ENCODE measurements around the gene LAYN.

Gene LAYN, protein sequence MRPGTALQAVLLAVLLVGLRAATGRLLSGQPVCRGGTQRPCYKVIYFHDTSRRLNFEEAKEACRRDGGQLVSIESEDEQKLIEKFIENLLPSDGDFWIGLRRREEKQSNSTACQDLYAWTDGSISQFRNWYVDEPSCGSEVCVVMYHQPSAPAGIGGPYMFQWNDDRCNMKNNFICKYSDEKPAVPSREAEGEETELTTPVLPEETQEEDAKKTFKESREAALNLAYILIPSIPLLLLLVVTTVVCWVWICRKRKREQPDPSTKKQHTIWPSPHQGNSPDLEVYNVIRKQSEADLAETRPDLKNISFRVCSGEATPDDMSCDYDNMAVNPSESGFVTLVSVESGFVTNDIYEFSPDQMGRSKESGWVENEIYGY

GRCh38 chr11:111540114-111540936 lies at the start of gene LAYN:
Gene LAYN (plus strand): TSS chr11:111540720. CDS start chr11:111540844, 124 bp downstream.
- no peak for TF ChIP-seq CTCF (IDR thresholded peaks at IDR 0.05; ENCODE audit: low read depth, low read length, missing control alignments)
- in situ Hi-C loops (cut with HindIII; ENCODE audit: low pct_ligation_motif_present, low sequenced_read_pairs) = no loop called here
- no peaks in the 10 kb centered on the region for H3K36me3 ChIP-seq (replicated peaks)
- H3K27me3 ChIP-seq (replicated peaks) = no peaks in the 10 kb centered on the region
- DNase-seq = peak; percentile 12
- peak within 1 kb of the TSS; percentile 5 for H3K27ac ChIP-seq
- H3K4me3 ChIP-seq (ENCODE audit: low read depth, low read length) = peak within 1 kb of the TSS; percentile 66

DNA sequence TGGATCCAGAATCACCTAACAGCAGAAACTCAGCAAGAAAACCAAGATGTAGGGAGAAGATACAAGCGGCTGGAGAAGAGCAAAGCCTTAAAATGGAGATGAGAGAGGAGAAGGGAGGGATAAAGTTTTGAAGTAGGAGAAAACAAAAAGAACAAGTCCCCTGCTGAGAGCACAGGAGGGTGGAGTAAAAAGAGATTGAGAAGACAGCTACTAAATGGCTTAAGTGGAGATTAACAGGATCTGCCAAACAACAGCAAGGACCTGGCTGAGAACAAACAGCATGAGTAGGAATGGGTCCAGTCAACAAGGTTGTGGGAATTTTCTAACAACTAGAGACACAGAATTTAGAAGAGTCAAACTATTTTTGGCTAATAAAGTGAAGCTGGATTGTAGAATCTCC lies 46.5 kb upstream of the LAYN start:
- DNase-seq = no peak
- H3K36me3 ChIP-seq (replicated peaks) = no peaks in the 10 kb centered on the region
- H3K27ac ChIP-seq = no peak overlapping the region
- no peak for TF ChIP-seq CTCF (IDR thresholded peaks at IDR 0.05; ENCODE audit: low read depth, low read length, missing control alignments)
- no peak overlapping the region for H3K4me3 ChIP-seq (ENCODE audit: low read depth, low read length)
- in situ Hi-C loops (cut with HindIII; ENCODE audit: low pct_ligation_motif_present, low sequenced_read_pairs) = no loop called here
- H3K27me3 ChIP-seq (replicated peaks) = no peaks in the 10 kb centered on the region

- no peak for TF ChIP-seq CTCF (IDR thresholded peaks at IDR 0.05; ENCODE audit: low read depth, low read length, missing control alignments)
- H3K36me3 ChIP-seq (replicated peaks) = no peaks in the 10 kb centered on the region
- in situ Hi-C loops (cut with HindIII; ENCODE audit: low pct_ligation_motif_present, low sequenced_read_pairs) = no loop called here
- no peak overlapping the region for H3K4me3 ChIP-seq (ENCODE audit: low read depth, low read length)
- no peak for DNase-seq
- no peak overlapping the region for H3K27ac ChIP-seq
- H3K27me3 ChIP-seq (replicated peaks) = no peaks in the 10 kb centered on the region
Observed at GRCh38 chr11:111499483-111499882, 41.0 kb upstream of the LAYN start.

GRCh38 chr11:111500481-111500880 lies 40.0 kb upstream of the LAYN start:
- no peak overlapping the region for H3K4me3 ChIP-seq (ENCODE audit: low read depth, low read length)
- H3K36me3 ChIP-seq (replicated peaks) = no peaks in the 10 kb centered on the region
- no peaks in the 10 kb centered on the region for H3K27me3 ChIP-seq (replicated peaks)
- in situ Hi-C loops (cut with HindIII; ENCODE audit: low pct_ligation_motif_present, low sequenced_read_pairs) = no loop called here
- no peak for DNase-seq
- H3K27ac ChIP-seq = no peak overlapping the region
- no peak for TF ChIP-seq CTCF (IDR thresholded peaks at IDR 0.05; ENCODE audit: low read depth, low read length, missing control alignments)

DNA sequence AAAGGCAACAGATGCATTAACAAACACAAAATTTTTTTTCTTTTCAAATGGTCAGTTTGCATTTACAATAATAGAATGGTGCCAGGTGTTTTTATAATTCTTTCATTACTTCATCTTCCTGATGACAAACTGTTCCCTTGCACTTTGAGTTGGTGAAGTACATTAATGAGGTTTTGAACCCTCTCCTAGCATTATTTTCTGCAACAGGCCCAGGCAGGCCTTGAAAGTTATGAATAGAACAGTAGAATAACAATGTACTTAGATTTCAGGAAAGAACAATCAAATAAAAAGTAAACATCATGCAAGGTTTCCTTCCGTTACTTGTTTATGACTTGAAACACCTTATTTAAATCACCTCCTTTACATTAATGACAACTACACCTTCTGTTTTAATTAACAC lies 37.9 kb upstream of the LAYN start:
- H3K27ac ChIP-seq = no peak overlapping the region
- H3K36me3 ChIP-seq (replicated peaks) = no peaks in the 10 kb centered on the region
- H3K27me3 ChIP-seq (replicated peaks) = no peaks in the 10 kb centered on the region
- in situ Hi-C loops (cut with HindIII; ENCODE audit: low pct_ligation_motif_present, low sequenced_read_pairs) = no loop called here
- no peak for DNase-seq
- TF ChIP-seq CTCF (IDR thresholded peaks at IDR 0.05; ENCODE audit: low read depth, low read length, missing control alignments) = no peak
- no peak overlapping the region for H3K4me3 ChIP-seq (ENCODE audit: low read depth, low read length)

Data from brain microvascular endothelial cell (primary cell).